Ovary (tissue), 3 donors: ENCODE results near the gene KIR2DL1.

Experiments
- POLR2A ChIP-seq: fragments of 450-650 bp; IDR thresholded peaks from one replicate; pipeline ENCODE4 v1.6.1; 2017; ENCODE audit warnings: antibody characterized with exemption, mild to moderate bottlenecking, moderate library complexity
- TF ChIP-seq, protein P1 (sequence below), 3 donors: fragments of 450-650 bp in 2 of 3; fragments of 200-600 bp in 1 of 3; IDR thresholded peaks; one replicate each; pipeline versions ENCODE4 v1.5.1 to v1.8.0; 2016 to 2022; ENCODE audit warnings: antibody characterized with exemption in 3 of 3, mild to moderate bottlenecking in 1 of 3
- donor health status: DM: no; HTN: no; CAD: no.

DNA sequence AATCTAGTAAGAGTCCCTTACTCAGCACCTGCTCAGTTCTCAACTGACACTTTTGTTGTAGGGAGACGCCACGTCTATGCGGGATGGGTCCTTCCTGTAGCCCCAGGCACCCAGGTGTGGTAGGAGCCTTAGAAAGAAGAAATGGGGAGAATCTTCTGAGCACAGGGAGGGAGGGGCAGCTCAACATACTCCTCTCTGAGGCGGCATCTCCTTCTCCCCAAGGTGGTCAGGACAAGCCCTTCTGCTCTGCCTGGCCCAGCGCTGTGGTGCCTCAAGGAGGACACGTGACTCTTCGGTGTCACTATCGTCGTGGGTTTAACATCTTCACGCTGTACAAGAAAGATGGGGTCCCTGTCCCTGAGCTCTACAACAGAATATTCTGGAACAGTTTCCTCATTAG lies 35.0 kb downstream of the KIR2DL1 start:
- TF ChIP-seq, protein P1, sequence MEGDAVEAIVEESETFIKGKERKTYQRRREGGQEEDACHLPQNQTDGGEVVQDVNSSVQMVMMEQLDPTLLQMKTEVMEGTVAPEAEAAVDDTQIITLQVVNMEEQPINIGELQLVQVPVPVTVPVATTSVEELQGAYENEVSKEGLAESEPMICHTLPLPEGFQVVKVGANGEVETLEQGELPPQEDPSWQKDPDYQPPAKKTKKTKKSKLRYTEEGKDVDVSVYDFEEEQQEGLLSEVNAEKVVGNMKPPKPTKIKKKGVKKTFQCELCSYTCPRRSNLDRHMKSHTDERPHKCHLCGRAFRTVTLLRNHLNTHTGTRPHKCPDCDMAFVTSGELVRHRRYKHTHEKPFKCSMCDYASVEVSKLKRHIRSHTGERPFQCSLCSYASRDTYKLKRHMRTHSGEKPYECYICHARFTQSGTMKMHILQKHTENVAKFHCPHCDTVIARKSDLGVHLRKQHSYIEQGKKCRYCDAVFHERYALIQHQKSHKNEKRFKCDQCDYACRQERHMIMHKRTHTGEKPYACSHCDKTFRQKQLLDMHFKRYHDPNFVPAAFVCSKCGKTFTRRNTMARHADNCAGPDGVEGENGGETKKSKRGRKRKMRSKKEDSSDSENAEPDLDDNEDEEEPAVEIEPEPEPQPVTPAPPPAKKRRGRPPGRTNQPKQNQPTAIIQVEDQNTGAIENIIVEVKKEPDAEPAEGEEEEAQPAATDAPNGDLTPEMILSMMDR (IDR thresholded peaks at IDR 0.05) = no peak
- TF ChIP-seq POLR2A = no peak
